Measurements from ENCODE around the gene MC1R. TPM values are rescaled to one million over a fixed set of nuclear protein-coding genes. Genes with fewer than 3 reads are reported as not detected.

MC1R gene
- total RNA-seq, 2 experiments from 2014 or later: 8.3 to 22.3 TPM

DNA sequence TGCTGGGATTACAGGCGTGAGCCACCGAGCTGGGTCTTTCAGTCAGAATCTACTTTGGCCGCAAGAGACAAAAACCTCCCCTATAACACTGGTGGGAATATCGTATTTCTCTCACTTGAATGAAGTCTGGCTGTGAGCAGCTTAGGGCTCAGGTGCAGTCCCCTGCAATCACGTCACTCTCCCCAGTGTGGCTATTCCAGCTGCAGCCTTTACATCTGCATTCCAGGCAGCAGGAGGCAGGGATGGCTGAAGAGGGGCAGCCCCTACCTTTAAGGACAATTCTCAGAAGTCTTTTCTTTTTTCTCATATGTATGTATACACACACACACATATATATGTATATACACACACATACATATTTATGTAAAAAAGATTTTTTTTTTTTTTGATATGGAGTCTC lies 32.8 kb downstream of the MC1R start:
- DNase-seq (ENCODE audit: low spot score): no peak
- Histone ChIP-seq H4K20me1 (ENCODE audit: insufficient read depth, low read length) (no peaks in the 10 kb centered on the region), H3K27ac (ENCODE audit: low read depth, low read length, poor library complexity, severe bottlenecking) (peak overlapping the region; percentile 97), H3K36me3 (ENCODE audit: insufficient read depth, low read length) (peaks cover 61% of the 10 kb centered on the region), H3K79me2 (ENCODE audit: insufficient read depth, low read depth, low read length) (peaks cover 63% of the 10 kb centered on the region), H3K4me3 (ENCODE audit: low read depth, low read length, poor library complexity, severe bottlenecking) (peak overlapping the region; percentile 78), H3K4me1 (ENCODE audit: insufficient read depth, low read length, poor library complexity, severe bottlenecking) (peaks cover 84% of the 10 kb centered on the region), H3K4me2 (ENCODE audit: low read length) (peak overlapping the region; percentile 86), H3K9me3 (ENCODE audit: low read length) (no peaks in the 10 kb centered on the region), H3K9me2 (ENCODE audit: insufficient read depth, low read length) (no peaks in the 10 kb centered on the region), H2AFZ (ENCODE audit: low read length) (no peak overlapping the region)
- intact Hi-C loops (cut with micrococcal nuclease; ENCODE audit: unreplicated experiment): no loop called here
- TF ChIP-seq, protein P1, sequence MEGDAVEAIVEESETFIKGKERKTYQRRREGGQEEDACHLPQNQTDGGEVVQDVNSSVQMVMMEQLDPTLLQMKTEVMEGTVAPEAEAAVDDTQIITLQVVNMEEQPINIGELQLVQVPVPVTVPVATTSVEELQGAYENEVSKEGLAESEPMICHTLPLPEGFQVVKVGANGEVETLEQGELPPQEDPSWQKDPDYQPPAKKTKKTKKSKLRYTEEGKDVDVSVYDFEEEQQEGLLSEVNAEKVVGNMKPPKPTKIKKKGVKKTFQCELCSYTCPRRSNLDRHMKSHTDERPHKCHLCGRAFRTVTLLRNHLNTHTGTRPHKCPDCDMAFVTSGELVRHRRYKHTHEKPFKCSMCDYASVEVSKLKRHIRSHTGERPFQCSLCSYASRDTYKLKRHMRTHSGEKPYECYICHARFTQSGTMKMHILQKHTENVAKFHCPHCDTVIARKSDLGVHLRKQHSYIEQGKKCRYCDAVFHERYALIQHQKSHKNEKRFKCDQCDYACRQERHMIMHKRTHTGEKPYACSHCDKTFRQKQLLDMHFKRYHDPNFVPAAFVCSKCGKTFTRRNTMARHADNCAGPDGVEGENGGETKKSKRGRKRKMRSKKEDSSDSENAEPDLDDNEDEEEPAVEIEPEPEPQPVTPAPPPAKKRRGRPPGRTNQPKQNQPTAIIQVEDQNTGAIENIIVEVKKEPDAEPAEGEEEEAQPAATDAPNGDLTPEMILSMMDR (conservative IDR thresholded peaks at IDR 0.05; ENCODE audit: low read length): no peak
- no peak for TF ChIP-seq EZH2phosphoT487 (IDR thresholded peaks at IDR 0.05; ENCODE audit: borderline replicate concordance, low read depth, low read length)
- TSS peak; percentile 59 for BruUV-seq (replicated peaks)
- ChIA-PET CTCF (ENCODE audit: unreplicated experiment) (no interaction called here), POLR2A (interaction anchor here (1.0 to 2.0 kb wide), 3 partner anchors 18 to 29 kb away, joined by 6 to 13 read pairs (median 6); no protein-coding TSS in a partner anchor)

DNA sequence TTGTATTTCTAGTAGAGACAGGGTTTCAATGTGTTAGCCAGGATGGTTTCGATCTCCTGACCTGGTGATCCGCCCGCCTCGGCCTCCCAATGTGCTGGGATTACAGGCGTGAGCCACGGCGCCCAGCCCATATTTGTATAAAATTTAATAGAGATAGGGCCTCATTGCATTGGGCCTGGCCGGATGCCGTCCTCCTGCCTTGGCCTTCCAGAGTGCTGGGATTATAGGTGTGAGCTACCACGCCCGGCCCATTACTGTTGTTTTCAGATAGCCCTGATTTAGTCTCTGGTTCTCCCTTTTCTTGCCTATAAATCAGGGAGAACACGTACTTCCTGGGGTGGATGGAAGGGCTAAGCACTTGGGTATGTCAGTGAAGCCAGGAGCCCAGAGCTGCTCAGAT lies 33.4 kb downstream of the MC1R start:
- peak overlapping the region; percentile 97 for H3K27ac ChIP-seq (ENCODE audit: low read depth, low read length, poor library complexity, severe bottlenecking)
- H3K4me2 ChIP-seq (ENCODE audit: low read length): peak overlapping the region; percentile 86
- CTCF ChIA-PET (ENCODE audit: unreplicated experiment): no interaction called here

GRCh38 chr16:89952551-89952950 lies 33.9 kb downstream of the MC1R start:
- DNase-seq (ENCODE audit: low spot score): no peak
- Histone ChIP-seq H3K9me2 (ENCODE audit: insufficient read depth, low read length) (no peaks in the 10 kb centered on the region), H3K4me1 (ENCODE audit: insufficient read depth, low read length, poor library complexity, severe bottlenecking) (peaks cover 84% of the 10 kb centered on the region), H4K20me1 (ENCODE audit: insufficient read depth, low read length) (no peaks in the 10 kb centered on the region), H3K27ac (ENCODE audit: low read depth, low read length, poor library complexity, severe bottlenecking) (peak overlapping the region; percentile 97), H3K4me2 (ENCODE audit: low read length) (peak overlapping the region; percentile 86), H3K36me3 (ENCODE audit: insufficient read depth, low read length) (peaks cover 71% of the 10 kb centered on the region), H3K79me2 (ENCODE audit: insufficient read depth, low read depth, low read length) (peaks cover 71% of the 10 kb centered on the region), H3K4me3 (ENCODE audit: low read depth, low read length, poor library complexity, severe bottlenecking) (peak overlapping the region; percentile 65), H2AFZ (ENCODE audit: low read length) (no peak overlapping the region), H3K9me3 (ENCODE audit: low read length) (no peaks in the 10 kb centered on the region)
- CTCF ChIA-PET (ENCODE audit: unreplicated experiment): no interaction called here
- POLR2A ChIA-PET: interaction anchor here (1.1 to 1.6 kb wide), 2 partner anchors 17 to 29 kb away, joined by 6 to 7 read pairs; partner anchors contain the start of gene TUBB3
- BruUV-seq (replicated peaks): no TSS peak
- intact Hi-C loops (cut with micrococcal nuclease; ENCODE audit: unreplicated experiment): no loop called here
- no peak for TF ChIP-seq EZH2phosphoT487 (IDR thresholded peaks at IDR 0.05; ENCODE audit: borderline replicate concordance, low read depth, low read length)
- TF ChIP-seq, protein P1 (conservative IDR thresholded peaks at IDR 0.05; ENCODE audit: low read length): no peak

More for the DNA sequence above, 33.4 kb downstream of the MC1R start:
- no peaks in the 10 kb centered on the region for H3K9me2 ChIP-seq (ENCODE audit: insufficient read depth, low read length)
- DNase-seq (ENCODE audit: low spot score): no peak
- no peak for TF ChIP-seq EZH2phosphoT487 (IDR thresholded peaks at IDR 0.05; ENCODE audit: borderline replicate concordance, low read depth, low read length)
- H3K4me1 ChIP-seq (ENCODE audit: insufficient read depth, low read length, poor library complexity, severe bottlenecking): peaks cover 84% of the 10 kb centered on the region
- H4K20me1 ChIP-seq (ENCODE audit: insufficient read depth, low read length): no peaks in the 10 kb centered on the region
- intact Hi-C loops (cut with micrococcal nuclease; ENCODE audit: unreplicated experiment): no loop called here
- no peaks in the 10 kb centered on the region for H3K9me3 ChIP-seq (ENCODE audit: low read length)
- peak overlapping the region; percentile 65 for H3K4me3 ChIP-seq (ENCODE audit: low read depth, low read length, poor library complexity, severe bottlenecking)
- BruUV-seq (replicated peaks): no TSS peak
- POLR2A ChIA-PET: interaction anchor here (1.1 to 1.6 kb wide), 2 partner anchors 18 to 29 kb away, joined by 6 to 7 read pairs; partner anchors contain the start of gene TUBB3
- H2AFZ ChIP-seq (ENCODE audit: low read length): no peak overlapping the region
- H3K36me3 ChIP-seq (ENCODE audit: insufficient read depth, low read length): peaks cover 66% of the 10 kb centered on the region
- peaks cover 66% of the 10 kb centered on the region for H3K79me2 ChIP-seq (ENCODE audit: insufficient read depth, low read depth, low read length)

Measured in OCI-LY7 (cell line).